ENCODE results near the gene MX1.

Gene MX1

GRCh38 chr21:41489329-41489728, 63.3 kb downstream of the MX1 start:
- no peak for DNase-seq (ENCODE audit: low read depth in 4 of 4, low spot score in 1 of 4)

DNA sequence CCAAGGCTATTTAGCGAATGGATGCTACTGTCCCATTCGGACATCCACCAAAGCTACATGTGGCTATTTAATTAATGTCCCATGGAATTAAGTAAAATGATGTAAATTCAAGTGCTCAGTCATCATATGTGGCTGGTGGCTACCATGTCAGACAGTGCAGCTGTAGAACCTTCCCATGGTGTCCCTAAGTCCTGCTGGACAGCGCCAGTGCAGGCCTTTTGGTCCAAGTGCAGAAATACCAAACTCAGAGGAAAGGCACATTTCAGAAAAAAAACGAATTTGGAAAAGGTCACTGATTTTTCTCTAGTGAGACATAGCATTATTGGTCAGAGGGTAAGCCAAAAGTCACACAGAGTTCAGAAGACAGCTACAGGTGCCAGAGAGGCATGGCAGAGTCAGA, 64.3 kb downstream of the MX1 start:
- no peak for DNase-seq (ENCODE audit: low read depth in 4 of 4, low spot score in 1 of 4)

DNA sequence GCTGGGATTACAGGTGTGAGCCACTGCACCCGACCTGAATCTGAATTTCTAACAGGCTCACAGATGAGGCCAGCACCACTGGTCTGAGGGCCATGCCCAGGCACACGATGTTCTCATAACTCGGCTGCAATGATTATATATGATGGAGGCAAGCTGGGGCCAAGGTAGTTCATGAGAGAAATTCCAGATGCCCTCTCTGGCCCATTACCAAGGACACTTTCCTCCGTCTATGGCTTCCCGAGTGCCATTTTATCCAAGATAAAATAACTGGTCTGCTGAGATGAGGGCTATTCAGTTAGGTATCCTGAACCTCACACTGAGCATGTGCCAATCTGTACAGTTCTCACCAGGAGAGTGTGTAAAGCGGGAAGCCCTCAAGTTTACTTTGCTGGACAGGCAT, 65.4 kb downstream of the MX1 start:
- DNase-seq (ENCODE audit: low read depth in 4 of 4, low spot score in 1 of 4): no peak

GRCh38 chr21:41494242-41494641, 68.2 kb downstream of the MX1 start:
- no peak for DNase-seq (ENCODE audit: low read depth in 4 of 4, low spot score in 1 of 4)

- DNase-seq (ENCODE audit: low read depth in 4 of 4, low spot score in 1 of 4): no peak
These were observed 71.0 kb downstream of the MX1 start for GRCh38 chr21:41497008-41497407.

GRCh38 chr21:41497788-41498187, 71.7 kb downstream of the MX1 start:
- no peak for DNase-seq (ENCODE audit: low read depth in 4 of 4, low spot score in 1 of 4)

GRCh38 chr21:41499920-41500319, 73.9 kb downstream of the MX1 start:
- no peak for DNase-seq (ENCODE audit: low read depth in 4 of 4, low spot score in 1 of 4)

- DNase-seq (ENCODE audit: low read depth in 4 of 4, low spot score in 1 of 4): no peak
These were observed 74.3 kb downstream of the MX1 start for GRCh38 chr21:41500363-41500762.

DNA sequence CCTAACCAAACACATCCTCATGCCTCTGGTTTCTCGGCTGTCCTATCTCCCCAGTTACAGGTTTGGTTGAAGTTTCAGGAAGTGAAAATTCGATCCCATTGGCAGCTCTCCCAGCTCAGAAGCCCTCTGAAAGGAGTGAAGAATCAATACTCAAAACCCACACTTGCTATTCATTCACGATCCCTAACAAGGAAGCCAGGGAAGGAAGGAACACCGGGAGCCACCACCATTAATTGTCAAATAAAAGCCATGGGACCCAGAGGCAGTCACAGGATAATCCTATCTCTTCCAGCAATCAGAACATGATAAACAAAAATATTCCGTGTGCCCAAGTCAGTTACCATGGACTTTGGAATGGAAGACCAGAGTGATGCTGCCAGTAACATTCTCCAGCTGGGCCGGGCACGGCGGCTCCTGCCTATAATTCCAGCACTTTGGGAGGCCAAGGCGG, 74.9 kb downstream of the MX1 start:
- no peak for DNase-seq (ENCODE audit: low read depth in 4 of 4, low spot score in 1 of 4)

- DNase-seq (ENCODE audit: low read depth in 4 of 4, low spot score in 1 of 4): no peak
These were observed 75.9 kb downstream of the MX1 start for GRCh38 chr21:41501919-41502318.

DNA sequence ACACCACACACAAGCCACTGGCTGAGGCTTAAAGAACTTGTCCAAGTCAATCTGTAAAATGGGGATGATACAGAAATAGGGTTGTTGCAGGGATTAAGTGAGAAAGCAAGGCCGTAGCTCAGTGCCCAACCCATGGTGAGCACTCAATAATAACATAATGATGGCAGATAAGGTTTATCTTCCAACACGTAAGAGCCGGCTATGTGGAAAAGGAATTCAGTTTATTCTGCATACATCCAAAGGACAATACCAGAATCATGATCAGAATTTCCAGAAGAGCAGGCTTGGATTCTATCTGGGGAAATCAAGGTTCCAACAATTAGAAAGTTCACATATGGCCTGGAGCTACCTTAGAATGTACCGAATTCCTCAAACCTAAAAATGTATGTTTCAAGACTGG, 77.3 kb downstream of the MX1 start:
- DNase-seq (ENCODE audit: low read depth in 4 of 4, low spot score in 1 of 4): no peak

DNA sequence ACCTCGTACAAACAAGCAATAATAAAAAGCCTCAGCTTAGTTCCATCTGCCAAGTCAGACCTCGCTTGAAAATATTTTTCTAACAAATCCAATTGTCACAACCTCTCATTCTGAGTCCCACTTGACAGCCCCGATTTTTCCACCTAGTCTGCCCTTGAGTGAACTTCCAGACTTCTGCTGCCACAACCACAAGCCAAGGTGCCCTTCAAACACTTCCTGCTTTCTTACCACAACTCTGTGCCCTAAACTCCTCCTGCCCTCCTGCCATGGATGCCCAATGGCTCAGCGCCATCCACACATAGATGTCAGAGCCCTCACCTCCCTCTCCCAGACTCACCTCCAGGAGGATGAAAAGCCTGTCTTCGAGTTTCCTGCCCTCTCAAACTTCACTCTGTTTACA, 78.0 kb downstream of the MX1 start:
- no peak for DNase-seq (ENCODE audit: low read depth in 4 of 4, low spot score in 1 of 4)

DNA sequence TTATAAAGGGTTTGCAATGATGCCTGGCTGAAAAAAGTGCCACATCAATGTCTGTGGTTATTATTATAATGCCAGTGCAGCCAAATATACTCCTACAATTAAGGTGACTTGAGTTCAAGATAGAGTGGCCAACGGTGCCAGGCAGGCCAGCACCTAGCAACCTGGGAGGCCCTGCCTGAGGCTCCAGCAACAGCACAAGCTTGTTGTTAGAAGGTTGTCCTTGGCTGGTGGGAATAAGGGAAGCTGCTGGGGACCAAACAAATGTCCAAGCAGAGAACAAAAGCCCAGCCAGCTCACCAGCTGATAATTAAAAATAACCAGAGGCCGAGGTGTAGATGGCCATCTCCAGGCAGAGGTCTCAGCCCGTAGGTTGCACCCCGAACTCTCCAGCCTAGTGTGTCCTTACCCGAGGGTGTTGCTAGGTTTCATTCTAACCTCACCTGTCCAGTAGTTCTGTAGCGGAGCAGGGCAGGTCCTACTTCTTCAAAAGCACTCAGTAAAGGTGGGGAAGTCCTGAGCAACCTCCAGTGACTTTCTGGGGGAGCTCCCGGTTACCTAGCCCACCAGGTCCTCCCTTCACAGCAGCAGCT, 80.1 kb downstream of the MX1 start:
- no peak for DNase-seq (ENCODE audit: low read depth in 4 of 4, low spot score in 1 of 4)

DNA sequence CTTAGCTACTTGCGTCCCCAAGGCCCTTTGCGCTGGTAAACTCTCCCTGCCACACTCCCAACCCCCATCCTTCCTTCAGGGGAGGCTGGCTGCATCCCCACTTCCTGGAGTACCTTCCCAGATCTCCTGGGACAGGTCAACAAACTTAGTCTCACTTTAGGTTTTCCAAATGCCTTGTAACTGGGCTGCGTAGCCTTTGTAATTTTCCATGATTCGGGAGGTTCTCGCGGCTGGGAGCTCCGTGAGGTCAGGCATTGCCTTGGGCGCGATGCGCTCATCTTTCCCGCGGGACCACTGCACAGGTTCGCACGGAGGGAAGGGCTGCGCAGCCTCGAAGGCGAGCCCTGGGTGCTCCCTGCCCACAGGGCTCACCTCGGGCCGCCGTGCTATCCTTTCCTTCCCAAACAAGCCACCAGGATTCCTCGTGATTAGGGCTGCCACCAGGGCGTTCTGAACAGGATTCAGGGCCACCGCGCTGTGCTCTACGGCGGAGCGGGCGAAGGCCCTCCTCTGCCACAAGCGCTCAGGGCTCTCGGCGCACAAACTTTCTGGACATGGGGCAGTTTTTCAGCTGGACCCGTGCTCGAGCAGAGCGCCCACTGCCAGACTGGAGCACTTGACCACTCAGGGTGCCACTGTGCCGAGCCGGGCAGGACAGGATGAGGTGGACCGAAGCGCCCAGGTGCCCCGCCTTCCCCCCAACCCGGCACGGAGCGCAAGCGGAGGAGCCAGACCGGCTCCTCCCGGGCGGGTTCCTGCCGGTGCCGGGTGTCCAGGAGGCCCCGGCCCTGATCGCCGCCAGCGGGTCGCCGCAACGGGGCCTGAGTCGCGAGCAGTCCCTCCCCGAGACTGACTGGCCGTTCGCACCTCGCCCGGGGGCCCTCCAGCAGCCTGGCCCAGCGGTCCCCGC, 80.8 kb downstream of the MX1 start:
- DNase-seq (ENCODE audit: low read depth in 4 of 4, low spot score in 1 of 4): no peak

GRCh38 chr21:41507521-41508414, 81.7 kb downstream of the MX1 start, which contains the start of gene TMPRSS2:
Gene TMPRSS2 (minus strand): TSS chr21:41508158. CDS start chr21:41498133, 10,025 bp downstream.
- no peak for DNase-seq (ENCODE audit: low read depth in 4 of 4, low spot score in 1 of 4)

GRCh38 chr21:41508415-41509144, 82.5 kb downstream of the MX1 start:
- no peak for DNase-seq (ENCODE audit: low read depth in 4 of 4, low spot score in 1 of 4)
